ENCODE measurements around the gene MUS81.

The MUS81 gene

GRCh38 chr11:65867284-65868071, 7.2 kb downstream of the MUS81 start:
- 58 to 59% methylated on average over 29 of the region's 29 CpGs for WGBS, 2 experiments
- no peak overlapping the region for H3K27ac ChIP-seq (ENCODE audit: insufficient read depth, low read depth, low read length, poor library complexity, severe bottlenecking)
- no peaks in the 10 kb centered on the region for H3K9me3 ChIP-seq (ENCODE audit: control insufficient read depth, low read length)
- H3K4me1 ChIP-seq (ENCODE audit: control insufficient read depth, insufficient read depth, low read length) = peaks cover 4% of the 10 kb centered on the region
- H3K36me3 ChIP-seq (ENCODE audit: control insufficient read depth, insufficient read depth, low read length) = peaks cover 28% of the 10 kb centered on the region
- H3K4me3 ChIP-seq (ENCODE audit: insufficient read depth, low read depth, low read length) = peak overlapping the region; percentile 19
- peaks cover 10% of the 10 kb centered on the region for H3K27me3 ChIP-seq (ENCODE audit: control insufficient read depth, insufficient read depth, low read length, poor library complexity, severe bottlenecking)

DNA sequence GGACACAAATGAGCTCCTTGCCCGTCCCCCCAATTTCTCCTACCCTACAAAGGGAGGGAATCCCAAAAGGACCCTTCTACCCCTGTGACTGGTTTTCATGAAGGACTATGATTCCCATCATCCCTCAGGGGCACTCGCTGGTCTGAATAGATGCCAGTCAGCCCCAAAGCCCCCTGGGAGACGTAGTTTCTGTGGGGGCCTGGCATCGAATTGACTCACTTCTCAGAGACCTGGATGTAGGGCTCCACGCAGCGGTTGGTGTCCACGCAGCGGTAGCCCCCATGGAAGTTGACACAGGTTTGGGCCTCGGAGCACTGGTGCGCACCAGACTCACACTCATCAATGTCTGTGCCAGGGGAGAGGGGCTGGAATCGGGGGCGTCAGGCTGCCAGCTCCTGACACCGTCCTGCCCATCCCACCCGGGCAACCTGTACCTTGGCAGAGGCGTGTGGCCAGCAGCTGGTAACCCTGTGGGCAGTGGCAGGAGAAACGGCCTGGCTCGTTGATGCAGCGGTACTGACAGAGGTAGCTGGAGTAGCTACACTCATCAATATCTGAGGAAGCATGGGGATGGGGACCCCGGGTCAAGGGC, 7.9 kb downstream of the MUS81 start:
- Histone ChIP-seq H3K4me1 (ENCODE audit: control insufficient read depth, insufficient read depth, low read length) (peaks cover 4% of the 10 kb centered on the region), H3K27ac (ENCODE audit: insufficient read depth, low read depth, low read length, poor library complexity, severe bottlenecking) (no peak overlapping the region), H3K27me3 (ENCODE audit: control insufficient read depth, insufficient read depth, low read length, poor library complexity, severe bottlenecking) (peaks cover 17% of the 10 kb centered on the region), H3K36me3 (ENCODE audit: control insufficient read depth, insufficient read depth, low read length) (peaks cover 25% of the 10 kb centered on the region), H3K9me3 (ENCODE audit: control insufficient read depth, low read length) (no peaks in the 10 kb centered on the region), H3K4me3 (ENCODE audit: insufficient read depth, low read depth, low read length) (peak overlapping the region; percentile 19)
- 90 to 92% methylated on average over 19 of the region's 19 CpGs for WGBS, 2 experiments

- peaks cover 4% of the 10 kb centered on the region for H3K4me1 ChIP-seq (ENCODE audit: control insufficient read depth, insufficient read depth, low read length)
- no peak overlapping the region for H3K4me3 ChIP-seq (ENCODE audit: insufficient read depth, low read depth, low read length)
- peaks cover 18% of the 10 kb centered on the region for H3K36me3 ChIP-seq (ENCODE audit: control insufficient read depth, insufficient read depth, low read length)
- WGBS, 2 experiments = 87 to 90% methylated on average over 3 of the region's 3 CpGs
- peaks cover 19% of the 10 kb centered on the region for H3K27me3 ChIP-seq (ENCODE audit: control insufficient read depth, insufficient read depth, low read length, poor library complexity, severe bottlenecking)
- no peaks in the 10 kb centered on the region for H3K9me3 ChIP-seq (ENCODE audit: control insufficient read depth, low read length)
- H3K27ac ChIP-seq (ENCODE audit: insufficient read depth, low read depth, low read length, poor library complexity, severe bottlenecking) = no peak overlapping the region
Observed at GRCh38 chr11:65868907-65869306, 8.7 kb downstream of the MUS81 start.

GRCh38 chr11:65869643-65870306, 9.5 kb downstream of the MUS81 start:
- H3K9me3 ChIP-seq (ENCODE audit: control insufficient read depth, low read length) = no peaks in the 10 kb centered on the region
- H3K27ac ChIP-seq (ENCODE audit: insufficient read depth, low read depth, low read length, poor library complexity, severe bottlenecking) = no peak overlapping the region
- H3K36me3 ChIP-seq (ENCODE audit: control insufficient read depth, insufficient read depth, low read length) = peaks cover 16% of the 10 kb centered on the region
- 88 to 91% methylated on average over 24 of the region's 24 CpGs for WGBS, 2 experiments
- H3K27me3 ChIP-seq (ENCODE audit: control insufficient read depth, insufficient read depth, low read length, poor library complexity, severe bottlenecking) = peaks cover 19% of the 10 kb centered on the region
- H3K4me3 ChIP-seq (ENCODE audit: insufficient read depth, low read depth, low read length) = no peak overlapping the region
- peaks cover 4% of the 10 kb centered on the region for H3K4me1 ChIP-seq (ENCODE audit: control insufficient read depth, insufficient read depth, low read length)

DNA sequence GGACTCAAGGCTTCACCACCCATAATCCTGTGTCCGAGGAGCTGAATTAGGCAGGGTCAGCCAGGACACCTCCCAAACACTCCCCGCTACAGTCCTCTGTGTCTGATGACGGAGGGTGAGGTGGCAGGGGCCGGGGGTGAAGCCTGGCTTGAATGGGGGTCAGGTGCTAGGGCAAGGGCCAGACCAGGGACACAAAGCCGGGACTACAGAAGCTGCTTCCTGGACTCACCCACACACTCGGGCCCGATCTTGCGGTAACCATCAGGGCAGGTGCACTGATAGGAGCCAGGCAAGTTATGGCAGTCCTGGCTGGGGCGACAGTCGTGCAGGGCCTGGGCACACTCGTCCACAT, 10.1 kb downstream of the MUS81 start:
- H3K36me3 ChIP-seq (ENCODE audit: control insufficient read depth, insufficient read depth, low read length) = peaks cover 12% of the 10 kb centered on the region
- peaks cover 4% of the 10 kb centered on the region for H3K4me1 ChIP-seq (ENCODE audit: control insufficient read depth, insufficient read depth, low read length)
- 93% methylated on average over 11 of the region's 11 CpGs for WGBS, 2 experiments
- H3K9me3 ChIP-seq (ENCODE audit: control insufficient read depth, low read length) = no peaks in the 10 kb centered on the region
- H3K27me3 ChIP-seq (ENCODE audit: control insufficient read depth, insufficient read depth, low read length, poor library complexity, severe bottlenecking) = peaks cover 19% of the 10 kb centered on the region
- H3K4me3 ChIP-seq (ENCODE audit: insufficient read depth, low read depth, low read length) = no peak overlapping the region
- no peak overlapping the region for H3K27ac ChIP-seq (ENCODE audit: insufficient read depth, low read depth, low read length, poor library complexity, severe bottlenecking)

GRCh38 chr11:65870706-65871681, 10.8 kb downstream of the MUS81 start:
- no peaks in the 10 kb centered on the region for H3K9me3 ChIP-seq (ENCODE audit: control insufficient read depth, low read length)
- 86 to 89% methylated on average over 24 of the region's 24 CpGs for WGBS, 2 experiments
- H3K4me1 ChIP-seq (ENCODE audit: control insufficient read depth, insufficient read depth, low read length) = peaks cover 4% of the 10 kb centered on the region
- no peak overlapping the region for H3K4me3 ChIP-seq (ENCODE audit: insufficient read depth, low read depth, low read length)
- peaks cover 19% of the 10 kb centered on the region for H3K27me3 ChIP-seq (ENCODE audit: control insufficient read depth, insufficient read depth, low read length, poor library complexity, severe bottlenecking)
- no peak overlapping the region for H3K27ac ChIP-seq (ENCODE audit: insufficient read depth, low read depth, low read length, poor library complexity, severe bottlenecking)
- peaks cover 5% of the 10 kb centered on the region for H3K36me3 ChIP-seq (ENCODE audit: control insufficient read depth, insufficient read depth, low read length)

- Histone ChIP-seq H3K27ac (ENCODE audit: insufficient read depth, low read depth, low read length, poor library complexity, severe bottlenecking) (no peak overlapping the region), H3K4me3 (ENCODE audit: insufficient read depth, low read depth, low read length) (peak overlapping the region; percentile 44), H3K36me3 (ENCODE audit: control insufficient read depth, insufficient read depth, low read length) (no peaks in the 10 kb centered on the region), H3K4me1 (ENCODE audit: control insufficient read depth, insufficient read depth, low read length) (peaks cover 4% of the 10 kb centered on the region), H3K9me3 (ENCODE audit: control insufficient read depth, low read length) (no peaks in the 10 kb centered on the region), H3K27me3 (ENCODE audit: control insufficient read depth, insufficient read depth, low read length, poor library complexity, severe bottlenecking) (peaks cover 19% of the 10 kb centered on the region)
- 36 to 39% methylated on average over 26 of the region's 26 CpGs for WGBS, 2 experiments
Observed at GRCh38 chr11:65871811-65872548, 11.7 kb downstream of the MUS81 start.

GRCh38 chr11:65872586-65873317, 12.5 kb downstream of the MUS81 start, which contains the start of gene EFEMP2:
TSS of gene EFEMP2 (minus strand) at chr11:65872800. CDS start at chr11:65872354, 446 bp downstream.
- Histone ChIP-seq H3K4me1 (ENCODE audit: control insufficient read depth, insufficient read depth, low read length) (peaks cover 4% of the 10 kb centered on the region), H3K9me3 (ENCODE audit: control insufficient read depth, low read length) (no peaks in the 10 kb centered on the region), H3K4me3 (ENCODE audit: insufficient read depth, low read depth, low read length) (peak within 1 kb of the TSS; percentile 44), H3K27me3 (ENCODE audit: control insufficient read depth, insufficient read depth, low read length, poor library complexity, severe bottlenecking) (peaks cover 19% of the 10 kb centered on the region), H3K36me3 (ENCODE audit: control insufficient read depth, insufficient read depth, low read length) (no peaks in the 10 kb centered on the region), H3K27ac (ENCODE audit: insufficient read depth, low read depth, low read length, poor library complexity, severe bottlenecking) (no peak within 1 kb of the TSS)
- WGBS, 2 experiments = 1% methylated on average over 69 of the region's 69 CpGs

Measured in ectodermal cell (in vitro differentiated cells).